ENCODE data around the gene FAM171A2.

FAM171A2 gene

DNA sequence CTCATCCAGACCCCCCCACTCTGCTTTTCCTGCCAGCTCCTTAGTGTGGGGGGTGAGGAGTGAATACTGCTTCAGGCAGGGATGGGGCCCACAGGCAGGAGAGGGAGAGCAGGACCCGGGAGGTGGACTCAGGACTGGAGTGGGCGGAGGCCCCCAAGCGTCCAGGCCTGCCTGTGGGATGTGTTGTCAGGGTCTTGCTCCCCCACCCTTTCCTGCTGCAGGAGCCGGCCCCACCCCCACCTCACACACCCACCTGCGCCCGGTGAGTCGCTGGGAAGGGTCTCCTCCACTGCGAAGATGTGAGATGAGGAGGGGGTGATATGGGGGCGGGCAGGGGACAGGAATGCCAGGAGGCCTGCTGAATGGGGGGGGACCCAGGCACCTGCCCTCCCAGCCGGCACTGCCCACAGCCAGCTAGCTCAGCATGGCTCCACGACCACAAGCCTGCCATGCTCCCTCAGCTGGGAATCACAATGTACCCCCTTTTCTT is 1.1 kb downstream of the FAM171A2 start:
- in situ Hi-C loops (cut with MboI; ENCODE audit: low sequenced_read_pairs): no loop called here

DNA sequence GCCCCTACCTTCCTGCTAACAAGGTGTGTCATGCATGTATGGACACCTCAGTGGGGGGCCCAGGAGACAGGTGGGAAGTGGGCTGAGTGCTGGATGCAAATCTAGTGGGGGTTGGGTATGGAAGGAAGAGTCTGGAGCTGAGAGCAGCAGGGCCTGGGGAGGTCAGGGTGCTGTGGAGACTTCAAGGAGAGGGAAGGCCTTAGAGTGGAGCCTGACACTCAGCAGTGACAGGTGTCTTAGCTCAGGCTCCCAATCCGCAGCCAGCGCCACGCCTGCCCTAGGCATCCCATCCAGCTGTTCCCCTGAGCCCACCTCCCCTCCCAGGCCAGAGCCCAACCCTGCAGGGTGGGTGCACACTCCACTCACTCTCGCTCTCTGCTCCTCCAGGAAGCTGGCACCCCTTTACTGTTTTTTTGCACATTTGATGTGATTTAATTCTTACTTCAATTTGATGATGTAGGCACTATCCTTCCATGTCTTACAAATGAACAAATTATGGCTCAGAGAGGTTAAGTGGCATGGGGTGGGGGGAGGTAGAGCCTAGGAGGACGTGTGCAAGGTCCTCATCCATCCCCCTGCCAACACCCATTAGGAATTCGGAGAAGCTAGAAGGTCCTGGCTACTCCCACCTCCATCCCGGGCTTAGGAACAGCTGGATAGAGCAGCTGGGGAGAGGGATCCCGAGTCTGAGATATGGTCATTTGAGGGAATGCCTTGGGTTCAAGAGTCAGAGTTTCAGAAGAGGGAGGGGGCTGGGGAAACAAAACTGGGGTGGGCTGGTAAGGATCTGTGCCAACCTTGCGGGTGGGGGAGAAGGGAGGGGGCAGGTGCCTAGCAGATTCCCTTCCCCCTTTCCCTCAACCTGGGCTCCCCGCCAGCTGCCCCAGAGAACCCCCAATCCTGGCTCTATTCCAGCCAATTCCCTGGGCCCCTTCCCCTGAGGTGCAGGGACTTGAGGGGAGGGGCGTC is 2.1 kb downstream of the FAM171A2 start:
- in situ Hi-C loops (cut with MboI; ENCODE audit: low sequenced_read_pairs): no loop called here

DNA sequence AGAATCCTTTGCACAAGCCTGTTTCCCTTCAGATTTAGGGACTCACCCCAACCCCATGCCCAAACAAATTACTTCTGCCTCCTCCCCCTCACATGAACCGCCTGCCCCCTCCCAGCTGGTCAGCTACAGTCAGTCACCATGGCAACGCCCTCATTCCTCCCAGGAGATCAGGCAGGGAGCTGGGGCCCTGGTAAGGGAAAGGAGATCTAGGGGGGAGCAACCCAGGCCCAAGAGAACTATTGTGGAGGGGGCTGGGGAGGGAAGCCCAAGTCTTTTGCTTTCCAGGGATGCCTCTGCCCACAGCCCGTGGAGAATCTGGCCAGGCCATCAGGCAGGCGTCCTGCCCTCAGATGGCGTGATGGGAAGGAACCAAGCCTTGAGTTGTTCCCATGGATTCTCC is 2.8 kb downstream of the FAM171A2 start:
- in situ Hi-C loops (cut with MboI; ENCODE audit: low sequenced_read_pairs): no loop called here

DNA sequence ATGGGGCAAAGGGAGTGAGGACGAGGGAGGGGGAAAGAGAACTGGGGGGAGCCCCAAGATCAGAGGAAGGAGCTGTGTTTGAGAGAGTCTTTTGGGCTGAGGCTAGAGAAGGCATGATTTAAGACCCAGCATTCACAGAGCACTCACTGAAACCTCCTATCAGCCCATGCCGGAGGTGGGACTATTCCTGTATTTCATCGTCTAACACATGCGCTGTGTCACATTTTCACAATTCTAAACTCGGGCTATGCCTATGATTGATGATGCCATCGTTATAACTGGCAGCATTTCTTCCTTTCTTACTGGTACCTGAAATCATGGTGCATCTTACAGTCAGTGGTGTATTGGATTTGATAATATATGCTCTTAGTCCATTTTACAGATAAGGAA is 3.5 kb downstream of the FAM171A2 start:
- in situ Hi-C loops (cut with MboI; ENCODE audit: low sequenced_read_pairs): no loop called here

DNA sequence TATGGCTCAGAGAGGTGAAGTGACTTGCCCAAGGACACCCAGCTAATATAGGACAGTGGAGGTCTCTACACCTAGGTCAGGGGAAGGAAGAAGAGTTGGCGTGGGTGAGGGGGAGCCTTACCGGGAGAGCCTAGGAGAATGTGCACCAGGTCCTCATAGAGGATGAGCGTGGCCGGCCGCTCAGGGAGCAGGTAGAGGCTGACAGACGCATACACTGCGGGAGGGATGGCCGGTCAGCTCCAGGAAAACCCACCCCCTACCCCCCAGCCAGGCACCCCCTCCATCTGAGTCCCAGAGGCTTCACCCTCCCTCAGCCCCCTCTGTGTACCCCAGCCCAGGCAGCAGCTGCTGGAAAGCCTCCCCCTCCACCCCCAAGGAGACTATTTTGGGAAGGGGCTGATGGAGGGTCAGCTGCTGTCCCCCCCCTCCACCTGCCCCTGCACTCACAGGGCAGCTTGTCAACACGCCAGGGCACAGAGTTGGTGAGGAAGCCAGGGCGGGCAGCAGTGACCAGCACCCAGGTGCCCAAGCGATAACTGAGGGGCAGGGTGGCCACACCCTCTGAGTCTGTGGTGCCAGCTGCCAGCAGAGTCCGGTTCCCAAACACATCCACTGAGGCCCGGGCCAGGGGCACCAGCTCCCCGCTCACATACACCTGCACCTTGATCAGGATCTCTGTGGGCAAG is 4.1 kb downstream of the FAM171A2 start:
- in situ Hi-C loops (cut with MboI; ENCODE audit: low sequenced_read_pairs): no loop called here

DNA sequence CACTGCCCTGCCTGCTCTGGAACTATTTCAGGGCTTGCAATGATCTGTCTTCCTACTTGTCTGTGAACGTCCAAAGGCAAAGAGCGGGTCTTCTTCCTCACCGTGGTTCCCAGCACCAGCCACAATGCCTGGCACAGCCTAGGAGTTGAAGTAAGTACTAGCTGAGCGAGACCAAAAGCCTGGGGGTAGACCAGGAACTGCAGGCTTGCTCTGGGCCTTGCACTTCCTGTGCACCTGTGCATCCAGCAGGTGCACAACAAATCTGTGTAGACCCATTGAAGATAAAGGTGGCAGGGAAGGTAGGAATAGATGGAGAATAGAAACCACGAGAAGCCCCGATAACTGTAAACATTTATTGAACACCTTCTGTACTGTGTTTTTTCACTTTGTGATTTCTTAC is 4.6 kb downstream of the FAM171A2 start:
- in situ Hi-C loops (cut with MboI; ENCODE audit: low sequenced_read_pairs): no loop called here

DNA sequence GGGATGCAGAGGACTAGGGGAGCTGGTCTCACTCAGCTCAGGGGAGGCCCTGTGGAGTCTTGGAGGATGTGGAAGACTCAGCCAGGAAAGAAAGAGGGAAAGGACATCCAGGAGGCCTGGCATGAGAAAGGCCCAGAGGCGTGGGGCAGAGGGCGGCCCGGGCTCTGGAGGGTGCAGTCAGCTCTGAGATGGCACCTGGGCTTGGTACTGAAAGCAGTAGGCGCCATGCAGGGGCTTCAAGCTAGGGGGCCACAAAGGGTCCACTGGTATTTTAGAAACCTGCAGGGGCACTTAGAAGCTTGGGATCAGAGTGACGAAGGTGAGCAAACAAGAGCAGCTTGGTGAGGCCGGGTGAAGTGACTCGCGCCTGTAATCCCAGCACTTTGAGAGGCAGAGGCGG is 5.6 kb downstream of the FAM171A2 start:
- in situ Hi-C loops (cut with MboI; ENCODE audit: low sequenced_read_pairs): no loop called here

DNA sequence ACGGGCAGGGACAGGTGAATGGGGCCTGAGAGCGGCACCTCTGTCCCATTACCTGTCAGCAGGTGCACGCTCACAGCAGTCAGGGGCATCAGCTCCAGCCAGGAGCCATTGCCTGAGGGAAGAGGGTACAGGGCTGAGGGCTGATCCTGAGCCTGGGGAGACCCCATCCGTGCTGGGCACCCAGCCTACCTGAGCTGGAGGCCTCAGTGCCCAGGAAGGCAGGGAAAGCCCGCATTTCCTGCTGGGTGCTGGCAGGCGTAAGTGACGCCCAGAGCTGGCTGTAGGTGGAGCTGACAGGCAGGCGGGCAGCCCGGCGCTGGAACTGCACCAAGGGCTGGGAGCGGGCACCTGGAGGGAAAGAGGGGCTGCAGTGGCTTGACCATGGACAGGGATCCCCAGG is 7.4 kb downstream of the FAM171A2 start:
- in situ Hi-C loops (cut with MboI; ENCODE audit: low sequenced_read_pairs): no loop called here

DNA sequence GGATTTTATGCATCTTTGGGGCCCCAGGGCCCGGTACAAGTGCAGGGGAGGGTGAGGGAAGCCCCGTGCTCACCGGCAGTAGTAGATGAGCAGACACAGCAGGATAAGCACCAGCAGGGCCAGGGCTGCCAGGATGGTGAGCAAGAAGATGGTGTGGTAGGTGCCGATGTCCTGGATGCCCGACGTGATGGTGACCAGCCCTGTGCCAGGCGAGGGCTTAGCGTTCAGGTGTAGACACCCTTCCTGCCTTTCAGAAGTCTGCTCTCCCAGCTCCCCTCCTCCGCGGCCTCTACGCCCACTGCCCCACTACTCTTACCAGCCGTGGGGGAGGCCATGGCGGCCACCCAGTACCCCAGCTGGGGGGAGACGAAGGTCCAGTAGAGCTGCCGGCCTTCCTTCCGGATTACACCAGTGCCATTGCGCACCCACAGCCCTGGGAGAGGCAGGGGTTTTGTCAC is 8.0 kb downstream of the FAM171A2 start:
- in situ Hi-C loops (cut with MboI; ENCODE audit: low sequenced_read_pairs): no loop called here

DNA sequence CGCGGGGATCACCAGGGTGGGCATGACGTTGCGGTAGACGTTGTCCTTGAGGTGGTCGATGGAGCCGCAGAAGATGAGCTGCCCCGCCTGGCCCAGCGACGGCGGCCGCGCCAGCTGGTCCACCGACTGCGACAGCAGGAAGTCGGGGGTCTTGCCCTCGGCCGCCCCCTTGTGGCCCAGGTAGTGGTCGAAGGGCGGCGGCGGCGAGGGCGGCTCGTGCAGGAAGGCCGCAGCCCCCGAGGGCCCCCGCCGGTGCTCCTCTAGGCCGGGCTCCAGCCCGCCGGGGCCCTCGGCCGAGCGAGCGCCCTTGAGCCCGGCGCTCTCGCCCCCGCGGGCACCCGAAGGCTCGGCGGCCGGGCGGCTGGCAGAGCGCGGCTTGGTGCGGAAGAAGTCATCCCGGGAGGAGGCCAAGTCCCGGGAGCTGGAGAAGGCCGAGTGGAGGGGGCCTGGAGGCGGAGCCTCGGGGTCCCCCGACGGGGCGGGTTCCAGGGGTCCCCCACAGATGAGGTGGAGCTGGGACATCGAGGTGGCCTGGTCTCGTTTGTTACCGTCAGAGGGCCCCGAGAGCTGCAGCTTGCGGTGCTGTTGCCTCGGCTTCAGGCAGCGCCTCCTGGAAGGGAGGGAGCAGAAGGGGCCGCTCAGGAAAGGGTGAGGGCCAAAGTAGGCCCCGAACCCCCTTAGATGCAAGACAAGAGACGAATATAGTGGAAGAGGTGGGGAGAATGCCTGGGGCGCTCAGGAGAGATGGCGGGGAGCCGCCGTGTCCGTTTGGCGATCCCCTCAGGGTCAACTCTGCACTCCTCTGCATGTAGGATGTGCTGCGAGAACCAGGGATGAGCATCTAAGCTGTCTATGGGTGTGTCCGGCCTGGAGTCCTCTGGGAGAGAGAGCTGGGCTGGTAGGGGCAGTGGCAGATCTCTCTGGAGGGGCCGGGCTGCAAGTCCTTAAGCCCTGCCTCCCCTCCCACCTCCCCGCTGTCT is 8.8 kb downstream of the FAM171A2 start:
- in situ Hi-C loops (cut with MboI; ENCODE audit: low sequenced_read_pairs): no loop called here

DNA sequence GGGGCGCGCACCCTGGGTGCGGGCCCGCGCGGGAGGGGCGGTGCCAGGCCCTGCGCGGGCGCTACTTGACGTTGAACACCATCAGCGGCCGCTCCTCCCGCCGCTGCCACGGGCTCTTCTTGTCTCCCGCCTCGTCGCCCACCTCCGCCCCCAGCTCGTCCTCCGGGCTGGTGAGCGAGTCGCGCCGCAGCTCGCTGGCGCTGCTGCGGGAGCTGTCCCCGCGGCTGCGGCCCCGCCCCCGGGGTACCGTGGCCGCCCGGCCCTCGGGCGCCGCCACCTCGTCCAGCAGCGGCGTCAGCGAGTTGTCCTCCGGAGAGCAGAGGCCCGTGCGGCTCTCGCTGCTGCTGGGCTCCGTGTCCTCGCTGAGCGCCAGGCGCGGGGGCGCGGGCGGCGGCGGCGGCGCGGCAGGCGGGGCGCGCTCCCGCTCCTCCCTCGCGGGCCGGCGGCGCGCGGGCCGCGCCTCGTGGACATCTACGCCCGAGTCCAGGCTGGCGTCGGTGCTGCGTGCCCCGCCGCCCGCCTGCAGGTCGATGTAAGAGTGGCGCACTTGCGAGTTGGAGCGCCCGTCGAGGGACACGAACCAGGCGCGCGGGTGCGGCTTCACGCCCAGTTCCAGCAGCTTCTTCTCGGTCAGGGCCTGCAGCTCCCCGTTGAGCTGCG is 9.9 kb downstream of the FAM171A2 start:
- in situ Hi-C loops (cut with MboI; ENCODE audit: low sequenced_read_pairs): no loop called here

DNA sequence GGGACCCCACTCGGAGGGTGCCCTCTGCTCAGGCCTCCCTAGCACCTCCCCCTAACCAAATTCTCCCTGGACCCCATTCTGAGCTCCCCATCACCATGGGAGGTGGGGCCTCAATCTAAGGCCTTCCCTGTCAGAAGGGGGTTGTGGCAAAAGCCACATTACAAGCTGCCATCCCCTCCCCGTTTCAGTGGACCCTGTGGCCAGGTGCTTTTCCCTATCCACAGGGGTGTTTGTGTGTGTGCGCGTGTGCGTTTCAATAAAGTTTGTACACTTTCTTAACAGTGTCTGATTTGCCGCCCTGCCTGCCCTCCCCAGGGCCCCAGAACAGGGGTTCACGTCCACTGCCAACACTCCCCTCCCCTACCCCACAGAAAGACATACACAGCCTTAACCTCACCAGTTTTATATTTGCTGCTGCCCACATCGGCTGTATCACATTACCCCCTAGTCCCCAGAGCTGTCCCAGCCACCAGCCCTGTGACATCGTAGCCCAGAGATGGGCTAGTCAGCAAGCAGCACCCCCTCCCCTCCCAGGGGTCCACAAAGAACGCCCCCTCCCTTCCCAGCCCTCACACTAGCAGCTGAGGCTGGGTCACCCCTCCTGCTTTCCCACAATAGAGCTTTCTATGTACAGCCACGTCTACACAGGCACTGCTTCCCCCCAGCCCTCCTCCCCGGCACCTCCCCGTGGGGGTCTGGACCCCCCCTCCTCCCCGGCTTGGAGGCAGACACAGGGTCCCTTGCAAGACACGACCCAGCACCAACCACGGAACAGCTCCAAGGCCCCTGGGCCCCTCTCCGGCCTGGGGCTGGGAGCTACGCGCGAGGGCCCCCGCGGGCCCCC is 10.6 kb downstream of the FAM171A2 start:
- in situ Hi-C loops (cut with MboI; ENCODE audit: low sequenced_read_pairs): no loop called here

DNA sequence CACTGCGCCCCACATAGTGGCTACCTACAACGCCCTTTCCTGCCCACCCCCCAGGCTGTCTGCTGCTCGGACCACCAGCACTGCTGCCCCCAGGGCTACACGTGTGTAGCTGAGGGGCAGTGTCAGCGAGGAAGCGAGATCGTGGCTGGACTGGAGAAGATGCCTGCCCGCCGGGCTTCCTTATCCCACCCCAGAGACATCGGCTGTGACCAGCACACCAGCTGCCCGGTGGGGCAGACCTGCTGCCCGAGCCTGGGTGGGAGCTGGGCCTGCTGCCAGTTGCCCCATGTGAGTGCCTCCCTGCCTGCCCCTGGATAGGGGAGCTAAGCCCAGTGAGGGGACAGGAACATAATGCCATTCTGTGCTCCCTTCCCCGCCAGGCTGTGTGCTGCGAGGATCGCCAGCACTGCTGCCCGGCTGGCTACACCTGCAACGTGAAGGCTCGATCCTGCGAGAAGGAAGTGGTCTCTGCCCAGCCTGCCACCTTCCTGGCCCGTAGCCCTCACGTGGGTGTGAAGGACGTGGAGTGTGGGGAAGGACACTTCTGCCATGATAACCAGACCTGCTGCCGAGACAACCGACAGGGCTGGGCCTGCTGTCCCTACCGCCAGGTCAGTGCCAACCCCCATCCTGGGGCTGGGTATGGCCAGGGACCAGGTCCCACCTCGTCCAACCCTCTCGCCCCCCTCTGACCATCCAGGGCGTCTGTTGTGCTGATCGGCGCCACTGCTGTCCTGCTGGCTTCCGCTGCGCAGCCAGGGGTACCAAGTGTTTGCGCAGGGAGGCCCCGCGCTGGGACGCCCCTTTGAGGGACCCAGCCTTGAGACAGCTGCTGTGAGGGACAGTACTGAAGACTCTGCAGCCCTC is 11.5 kb downstream of the FAM171A2 start:
- in situ Hi-C loops (cut with MboI; ENCODE audit: low sequenced_read_pairs): no loop called here

DNA sequence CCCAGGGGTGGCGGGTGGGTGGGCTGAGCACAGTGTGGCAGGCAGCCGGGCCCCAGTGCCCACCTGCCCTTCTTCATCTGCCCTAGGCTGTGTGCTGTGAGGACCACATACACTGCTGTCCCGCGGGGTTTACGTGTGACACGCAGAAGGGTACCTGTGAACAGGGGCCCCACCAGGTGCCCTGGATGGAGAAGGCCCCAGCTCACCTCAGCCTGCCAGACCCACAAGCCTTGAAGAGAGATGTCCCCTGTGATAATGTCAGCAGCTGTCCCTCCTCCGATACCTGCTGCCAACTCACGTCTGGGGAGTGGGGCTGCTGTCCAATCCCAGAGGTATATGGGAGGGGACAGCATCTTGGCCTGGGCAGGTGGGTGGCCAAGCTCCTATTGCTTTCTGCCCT is 12.2 kb downstream of the FAM171A2 start:
- in situ Hi-C loops (cut with MboI; ENCODE audit: low sequenced_read_pairs): no loop called here

DNA sequence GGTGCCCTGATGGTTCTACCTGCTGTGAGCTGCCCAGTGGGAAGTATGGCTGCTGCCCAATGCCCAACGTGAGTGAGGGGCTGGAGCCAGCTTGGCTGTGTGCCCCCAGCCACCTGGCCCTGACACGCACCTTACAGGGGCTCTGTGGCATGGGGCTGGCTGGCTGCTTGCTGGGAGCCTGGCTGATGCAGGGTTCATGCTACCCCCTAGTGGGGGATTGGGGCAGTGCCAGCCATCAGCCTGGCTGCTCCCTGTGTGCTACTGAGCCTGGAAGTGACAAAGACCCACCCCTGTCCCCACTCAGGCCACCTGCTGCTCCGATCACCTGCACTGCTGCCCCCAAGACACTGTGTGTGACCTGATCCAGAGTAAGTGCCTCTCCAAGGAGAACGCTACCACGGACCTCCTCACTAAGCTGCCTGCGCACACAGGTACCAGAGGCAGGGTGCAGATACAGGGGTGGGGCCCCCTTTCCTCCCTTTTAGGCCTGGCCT is 12.9 kb downstream of the FAM171A2 start:
- in situ Hi-C loops (cut with MboI; ENCODE audit: low sequenced_read_pairs): no loop called here

DNA sequence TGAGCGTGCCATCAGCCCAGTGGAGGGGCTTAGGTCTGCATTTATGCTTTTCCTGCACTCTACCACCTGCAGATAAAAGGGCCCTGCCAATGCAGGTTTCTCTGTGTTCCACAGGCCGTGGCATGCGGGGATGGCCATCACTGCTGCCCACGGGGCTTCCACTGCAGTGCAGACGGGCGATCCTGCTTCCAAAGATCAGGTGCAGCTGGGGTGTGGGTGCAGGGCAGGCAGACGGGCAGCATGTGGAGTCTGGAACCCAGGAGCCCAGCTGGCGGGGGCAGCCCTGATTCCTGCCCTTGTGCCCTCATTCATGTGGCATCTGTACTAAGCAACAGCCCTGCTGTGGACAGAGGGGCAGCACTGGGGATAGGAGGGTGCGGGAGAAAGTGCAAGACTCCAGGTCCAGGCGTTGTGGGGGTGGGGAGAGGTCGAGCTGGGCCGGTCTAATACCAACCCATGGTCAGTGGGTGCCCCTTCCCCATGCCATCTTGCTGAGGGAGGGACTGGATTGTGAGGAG is 14.0 kb downstream of the FAM171A2 start:
- in situ Hi-C loops (cut with MboI; ENCODE audit: low sequenced_read_pairs): loop anchor here (25.0 kb wide), 1 partner anchor 137 kb away; the partner anchor contains the start of gene UBTF

DNA sequence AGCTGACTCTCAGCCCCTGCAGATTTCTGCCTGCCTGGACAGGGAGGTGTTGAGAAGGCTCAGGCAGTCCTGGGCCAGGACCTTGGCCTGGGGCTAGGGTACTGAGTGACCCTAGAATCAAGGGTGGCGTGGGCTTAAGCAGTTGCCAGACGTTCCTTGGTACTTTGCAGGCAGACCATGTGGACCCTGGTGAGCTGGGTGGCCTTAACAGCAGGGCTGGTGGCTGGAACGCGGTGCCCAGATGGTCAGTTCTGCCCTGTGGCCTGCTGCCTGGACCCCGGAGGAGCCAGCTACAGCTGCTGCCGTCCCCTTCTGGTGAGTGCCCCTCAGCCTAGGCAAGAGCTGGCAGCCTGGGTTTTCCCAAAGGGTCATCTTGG is 14.7 kb downstream of the FAM171A2 start:
- in situ Hi-C loops (cut with MboI; ENCODE audit: low sequenced_read_pairs): loop anchor here (25.0 kb wide), 1 partner anchor 137 kb away; the partner anchor contains the start of gene UBTF

Measured in HL-60/S4 (cell line).